Neural crest cell (in vitro differentiated cells): Measurements from ENCODE around the gene ZNF8. TPM values are rescaled to one million over a fixed set of nuclear protein-coding genes. Genes with fewer than 3 reads are reported as not detected.

Source experiments
- DNase-seq: peaks from one replicate; pipeline ENCODE4 v3.0.0; 2021; ENCODE audit warnings: low read depth, mixed read lengths, low spot score
- H3K27ac Mint-ChIP-seq: one replicate; pipeline ENCODE4 v1.8.0; 2021; ENCODE audit warnings: mild to moderate bottlenecking, mixed read lengths; ENCODE audit not compliant: unreplicated experiment
- H3K27me3 Mint-ChIP-seq: 2 replicates; pipeline ENCODE4 v1.8.0; 2021; ENCODE audit warnings: low read depth, mild to moderate bottlenecking, mixed read lengths
- H3K36me3 Mint-ChIP-seq: 2 replicates; pipeline ENCODE4 v1.8.0; 2021; ENCODE audit warnings: low read depth, mild to moderate bottlenecking, mixed read lengths
- H3K4me1 Mint-ChIP-seq: 2 replicates; pipeline ENCODE4 v1.8.0; 2021; ENCODE audit warnings: mixed read lengths
- H3K4me3 Mint-ChIP-seq: one replicate; pipeline ENCODE4 v1.8.0; 2021; ENCODE audit warnings: mild to moderate bottlenecking, mixed read lengths
- H3K9me3 Mint-ChIP-seq: 2 replicates; pipeline ENCODE4 v1.8.0; 2021; ENCODE audit warnings: mixed read lengths
- long read RNA-seq: library from polyadenylated mRNA; unstranded; transcript quantifications from one replicate; pipeline ENCODE4 v2.0.0, GENCODE V29; 2020
- total RNA-seq: library from RNA; stranded (reverse); gene quantifications from 2 replicates; pipeline ENCODE4 v1.2.1, GENCODE V29; 2021
- TF ChIP-seq, protein P1 (sequence below): fragments of 200-600 bp; sonication (generic); conservative IDR thresholded peaks from 2 replicates; pipeline ENCODE4 v1.5.0; 2021; ENCODE audit warnings: antibody characterized with exemption, mild to moderate bottlenecking

The ZNF8 gene
- 20.0 and 20.5 TPM in 2 replicates for total RNA-seq
- long read RNA-seq, full-length matches to known transcripts: 15 of 16 reads
- long read RNA-seq, partial matches to known transcripts: 0 of 16 reads
- long read RNA-seq, other reads (novel, unspliced or antisense): 1 of 16 reads

DNA sequence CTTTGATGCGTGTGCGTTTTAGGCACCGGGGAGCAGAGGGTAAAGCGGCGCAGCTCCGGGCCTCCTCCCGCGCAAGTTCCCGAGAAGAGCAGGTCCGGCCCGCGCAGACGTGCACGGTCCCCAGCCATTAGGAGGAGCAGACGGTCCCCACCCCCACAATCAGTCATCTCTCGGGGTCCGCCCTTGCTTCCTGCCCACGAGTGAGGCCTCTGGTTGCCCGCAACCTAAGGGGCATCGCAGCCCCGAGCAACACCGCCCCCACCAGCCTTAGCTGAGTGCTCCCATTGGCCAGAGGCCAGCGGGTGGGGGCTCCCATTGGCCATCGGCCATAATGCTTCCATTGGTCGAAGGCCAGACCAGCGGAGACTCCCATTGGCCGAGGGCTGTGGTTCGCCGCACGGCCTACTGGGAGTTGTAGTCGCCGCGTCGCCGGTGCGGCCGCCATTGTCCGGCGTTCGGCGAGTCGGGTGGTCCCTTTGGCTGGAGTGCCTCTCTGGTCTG, at the start of gene ZNF8:
ZNF8 (plus strand) TSS at position 415 of the 501 bp plus-strand sequence. CDS start 127 bp downstream, outside the sequence.
- peaks cover 68% of the 10 kb centered on the region for H3K36me3 Mint-ChIP-seq
- TF ChIP-seq, protein P1, sequence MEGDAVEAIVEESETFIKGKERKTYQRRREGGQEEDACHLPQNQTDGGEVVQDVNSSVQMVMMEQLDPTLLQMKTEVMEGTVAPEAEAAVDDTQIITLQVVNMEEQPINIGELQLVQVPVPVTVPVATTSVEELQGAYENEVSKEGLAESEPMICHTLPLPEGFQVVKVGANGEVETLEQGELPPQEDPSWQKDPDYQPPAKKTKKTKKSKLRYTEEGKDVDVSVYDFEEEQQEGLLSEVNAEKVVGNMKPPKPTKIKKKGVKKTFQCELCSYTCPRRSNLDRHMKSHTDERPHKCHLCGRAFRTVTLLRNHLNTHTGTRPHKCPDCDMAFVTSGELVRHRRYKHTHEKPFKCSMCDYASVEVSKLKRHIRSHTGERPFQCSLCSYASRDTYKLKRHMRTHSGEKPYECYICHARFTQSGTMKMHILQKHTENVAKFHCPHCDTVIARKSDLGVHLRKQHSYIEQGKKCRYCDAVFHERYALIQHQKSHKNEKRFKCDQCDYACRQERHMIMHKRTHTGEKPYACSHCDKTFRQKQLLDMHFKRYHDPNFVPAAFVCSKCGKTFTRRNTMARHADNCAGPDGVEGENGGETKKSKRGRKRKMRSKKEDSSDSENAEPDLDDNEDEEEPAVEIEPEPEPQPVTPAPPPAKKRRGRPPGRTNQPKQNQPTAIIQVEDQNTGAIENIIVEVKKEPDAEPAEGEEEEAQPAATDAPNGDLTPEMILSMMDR: no peak
- H3K27me3 Mint-ChIP-seq: peaks cover 5% of the 10 kb centered on the region
- DNase-seq: peak; percentile 92
- H3K4me3 Mint-ChIP-seq: peak within 1 kb of the TSS; percentile 99
- H3K9me3 Mint-ChIP-seq: peaks cover 15% of the 10 kb centered on the region
- H3K4me1 Mint-ChIP-seq: peaks cover 35% of the 10 kb centered on the region
- H3K27ac Mint-ChIP-seq: peak within 1 kb of the TSS; percentile 97

DNA sequence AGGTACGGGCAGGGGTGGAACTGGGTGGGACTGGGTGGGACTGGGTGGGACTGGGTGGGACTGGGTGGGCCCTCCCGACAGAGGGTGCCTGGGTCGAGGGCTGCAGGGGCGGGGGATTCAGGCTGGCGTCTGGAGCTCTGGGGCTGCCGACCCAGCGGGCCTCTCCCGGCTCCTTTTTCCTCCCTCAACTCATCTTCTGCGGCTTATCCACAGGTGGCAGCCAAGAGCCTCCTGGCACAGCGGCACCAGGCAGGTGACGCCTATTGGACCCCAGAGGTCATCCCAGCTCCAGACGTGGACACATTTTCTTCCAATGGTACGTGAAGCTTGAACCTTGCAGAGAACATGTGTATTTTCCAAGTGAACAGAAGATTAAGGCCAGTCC, 49.5 kb upstream of the ZNF8 start:
- no peak overlapping the region for H3K27ac Mint-ChIP-seq
- H3K4me1 Mint-ChIP-seq: peaks cover 37% of the 10 kb centered on the region
- TF ChIP-seq, protein P1: no peak
- peaks cover 34% of the 10 kb centered on the region for H3K9me3 Mint-ChIP-seq
- peak overlapping the region; percentile 96 for H3K4me3 Mint-ChIP-seq
- H3K27me3 Mint-ChIP-seq: no peaks in the 10 kb centered on the region
- peaks cover 71% of the 10 kb centered on the region for H3K36me3 Mint-ChIP-seq
- no peak for DNase-seq

DNA sequence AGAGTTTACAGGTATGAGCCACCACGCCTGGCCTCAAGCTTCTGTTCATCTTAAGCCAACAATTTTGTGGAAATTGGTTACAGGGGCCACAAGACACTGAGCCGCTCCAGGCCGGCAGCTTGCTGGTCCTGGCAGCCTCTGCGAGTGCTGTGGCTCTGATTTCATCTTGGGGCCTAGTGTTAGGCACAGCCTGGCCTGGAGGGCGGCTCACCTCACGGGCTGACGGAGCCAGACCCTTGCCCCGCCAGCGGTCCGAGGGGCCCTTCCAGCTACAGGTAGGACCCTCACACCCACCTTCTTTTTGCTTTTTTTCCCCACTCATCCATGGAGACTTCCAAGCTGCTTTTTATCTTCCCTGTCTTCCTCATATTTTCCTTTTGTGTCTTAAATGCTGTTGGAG, 41.4 kb upstream of the ZNF8 start:
- peaks cover 23% of the 10 kb centered on the region for H3K9me3 Mint-ChIP-seq
- peaks cover 5% of the 10 kb centered on the region for H3K4me1 Mint-ChIP-seq
- no peaks in the 10 kb centered on the region for H3K27me3 Mint-ChIP-seq
- peaks cover 83% of the 10 kb centered on the region for H3K36me3 Mint-ChIP-seq
- TF ChIP-seq, protein P1: no peak
- no peak overlapping the region for H3K4me3 Mint-ChIP-seq
- DNase-seq: no peak
- H3K27ac Mint-ChIP-seq: no peak overlapping the region

DNA sequence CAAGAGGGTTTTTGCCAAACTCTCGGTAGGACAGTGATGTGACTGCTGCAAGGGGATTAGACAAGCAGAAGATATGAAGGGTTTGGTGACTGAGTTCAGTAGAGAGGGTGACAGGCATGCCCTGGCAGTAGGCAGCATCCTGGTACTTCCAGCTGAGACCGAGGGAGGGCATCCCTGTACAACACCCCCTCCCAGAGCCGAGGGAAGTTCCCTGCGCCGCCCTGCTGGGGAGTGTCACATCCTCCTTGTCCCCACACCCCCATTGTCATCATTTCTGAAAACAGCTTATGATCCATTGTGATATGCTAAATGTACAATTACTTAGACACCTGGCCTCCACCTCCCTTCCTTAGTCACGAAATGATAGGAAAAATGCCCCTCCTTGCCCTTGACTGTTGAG, 35.4 kb upstream of the ZNF8 start:
- TF ChIP-seq, protein P1: no peak
- Mint-ChIP-seq H3K27ac (no peak overlapping the region), H3K27me3 (no peaks in the 10 kb centered on the region), H3K4me1 (no peaks in the 10 kb centered on the region), H3K9me3 (peaks cover 19% of the 10 kb centered on the region), H3K4me3 (no peak overlapping the region), H3K36me3 (peaks cover 96% of the 10 kb centered on the region)
- DNase-seq: no peak

DNA sequence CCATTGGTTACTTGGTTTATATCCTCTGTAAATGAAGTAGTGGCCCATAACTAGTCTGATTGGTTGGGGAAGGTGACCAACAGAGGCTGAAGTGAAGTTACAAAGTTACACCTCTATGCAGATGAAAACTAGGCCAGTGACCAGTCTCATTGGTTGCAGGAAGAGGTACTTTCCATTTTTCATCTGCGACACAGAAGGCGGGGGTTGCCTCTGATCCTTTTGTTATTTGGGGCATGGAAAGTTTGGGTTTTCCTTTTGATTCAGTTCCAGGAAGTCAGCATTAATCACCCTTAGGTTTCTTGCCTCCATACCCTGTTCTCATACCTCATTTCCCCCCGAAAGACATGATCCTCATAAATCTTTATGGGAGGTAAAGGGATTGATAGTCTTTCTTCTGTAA, 29.9 kb upstream of the ZNF8 start:
- Mint-ChIP-seq H3K36me3 (peaks cover 96% of the 10 kb centered on the region), H3K4me3 (peak overlapping the region; percentile 31), H3K4me1 (no peaks in the 10 kb centered on the region), H3K27ac (no peak overlapping the region), H3K9me3 (peaks cover 31% of the 10 kb centered on the region), H3K27me3 (no peaks in the 10 kb centered on the region)
- TF ChIP-seq, protein P1: no peak
- no peak for DNase-seq
